ENCODE measurements around the gene ST3GAL2.

- TF ChIP-seq, protein P1, sequence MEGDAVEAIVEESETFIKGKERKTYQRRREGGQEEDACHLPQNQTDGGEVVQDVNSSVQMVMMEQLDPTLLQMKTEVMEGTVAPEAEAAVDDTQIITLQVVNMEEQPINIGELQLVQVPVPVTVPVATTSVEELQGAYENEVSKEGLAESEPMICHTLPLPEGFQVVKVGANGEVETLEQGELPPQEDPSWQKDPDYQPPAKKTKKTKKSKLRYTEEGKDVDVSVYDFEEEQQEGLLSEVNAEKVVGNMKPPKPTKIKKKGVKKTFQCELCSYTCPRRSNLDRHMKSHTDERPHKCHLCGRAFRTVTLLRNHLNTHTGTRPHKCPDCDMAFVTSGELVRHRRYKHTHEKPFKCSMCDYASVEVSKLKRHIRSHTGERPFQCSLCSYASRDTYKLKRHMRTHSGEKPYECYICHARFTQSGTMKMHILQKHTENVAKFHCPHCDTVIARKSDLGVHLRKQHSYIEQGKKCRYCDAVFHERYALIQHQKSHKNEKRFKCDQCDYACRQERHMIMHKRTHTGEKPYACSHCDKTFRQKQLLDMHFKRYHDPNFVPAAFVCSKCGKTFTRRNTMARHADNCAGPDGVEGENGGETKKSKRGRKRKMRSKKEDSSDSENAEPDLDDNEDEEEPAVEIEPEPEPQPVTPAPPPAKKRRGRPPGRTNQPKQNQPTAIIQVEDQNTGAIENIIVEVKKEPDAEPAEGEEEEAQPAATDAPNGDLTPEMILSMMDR (IDR thresholded peaks at IDR 0.05; ENCODE audit: insufficient read depth, low read length, poor library complexity, severe bottlenecking), result no peak
- no peak for TF ChIP-seq EZH2phosphoT487 (conservative IDR thresholded peaks at IDR 0.05; ENCODE audit: low read length)
These were observed 27.8 kb upstream of the ST3GAL2 start for GRCh38 chr16:70466805-70467076.
